ENCODE results near the gene HOXA7.

Gene HOXA7

GRCh38 chr7:27152816-27153442 is 3.5 kb downstream of the HOXA7 start:
- Histone ChIP-seq H3K36me3 (no peaks in the 10 kb centered on the region), H3K4me1 (ENCODE audit: control insufficient read depth in 1 of 2, insufficient read depth in 1 of 2, low read depth in 1 of 2, low read length in 1 of 2) (peaks cover 44 to 60% of the 10 kb centered on the region in 2 experiments), H3K27me3 (peaks cover 100% of the 10 kb centered on the region), H3K9me3 (no peaks in the 10 kb centered on the region), H3K27ac (no peak overlapping the region), H3K4me3 (ENCODE audit: low read depth in 1 of 2, low read length in 1 of 2) (peak overlapping the region in 1 of 2 experiments; percentile 17)
- no peak for TF ChIP-seq CTCF (IDR thresholded peaks at IDR 0.05)

GRCh38 chr7:27151931-27152815 is 4.3 kb downstream of the HOXA7 start, which contains the start of gene HOXA3:
HOXA3 (minus strand) TSS chr7:27152583; CDS start chr7:27110640, 41,943 bp downstream.
- TF ChIP-seq CTCF (IDR thresholded peaks at IDR 0.05), result no peak
- Histone ChIP-seq H3K4me1 (ENCODE audit: control insufficient read depth in 1 of 2, insufficient read depth in 1 of 2, low read depth in 1 of 2, low read length in 1 of 2) (peaks cover 48 to 63% of the 10 kb centered on the region in 2 experiments), H3K36me3 (no peaks in the 10 kb centered on the region), H3K27me3 (peaks cover 100% of the 10 kb centered on the region), H3K4me3 (ENCODE audit: low read depth in 1 of 2, low read length in 1 of 2) (peak within 1 kb of the TSS in 1 of 2 experiments; percentile 62), H3K27ac (no peak within 1 kb of the TSS), H3K9me3 (no peaks in the 10 kb centered on the region)

- Histone ChIP-seq H3K27me3 (peaks cover 100% of the 10 kb centered on the region), H3K36me3 (no peaks in the 10 kb centered on the region), H3K4me3 (ENCODE audit: low read depth in 1 of 2, low read length in 1 of 2) (peak overlapping the region; percentile 3 to 62), H3K4me1 (ENCODE audit: control insufficient read depth in 1 of 2, insufficient read depth in 1 of 2, low read depth in 1 of 2, low read length in 1 of 2) (peaks cover 46 to 58% of the 10 kb centered on the region in 2 experiments), H3K9me3 (no peaks in the 10 kb centered on the region), H3K27ac (no peak overlapping the region)
- TF ChIP-seq CTCF (IDR thresholded peaks at IDR 0.05), result no peak
Observed at GRCh38 chr7:27151341-27151930, 5.0 kb downstream of the HOXA7 start.

GRCh38 chr7:27150568-27151340 is 5.7 kb downstream of the HOXA7 start:
- Histone ChIP-seq H3K4me3 (ENCODE audit: low read depth in 1 of 2, low read length in 1 of 2) (peak overlapping the region; percentile 3 to 62), H3K4me1 (ENCODE audit: control insufficient read depth in 1 of 2, insufficient read depth in 1 of 2, low read depth in 1 of 2, low read length in 1 of 2) (peaks cover 39 to 51% of the 10 kb centered on the region in 2 experiments), H3K9me3 (no peaks in the 10 kb centered on the region), H3K36me3 (no peaks in the 10 kb centered on the region), H3K27ac (no peak overlapping the region), H3K27me3 (peaks cover 100% of the 10 kb centered on the region)
- TF ChIP-seq CTCF (IDR thresholded peaks at IDR 0.05), result peak; percentile 84
